Thyroid gland (tissue), 4 donors: ENCODE data around the gene PLA2G2D.

ENCODE experiments used
- CTCF ChIP-seq, 6 experiments: fragments of 200-600 bp in 3 of 6; fragments of 450-650 bp in 3 of 6; sonication (generic) in 3 of 6; IDR thresholded peaks; one replicate each; pipeline ENCODE4 v1.5.1; 2016 to 2019; ENCODE audit warnings: antibody characterized with exemption in 6 of 6, mild to moderate bottlenecking in 2 of 6, inconsistent platforms in 1 of 6, moderate library complexity in 1 of 6
- POLR2A ChIP-seq, 2 donors: fragments of 450-650 bp; IDR thresholded peaks; one replicate each; pipeline ENCODE4 v1.6.1; 2017; ENCODE audit warnings: antibody characterized with exemption in 2 of 2, mild to moderate bottlenecking in 2 of 2, moderate library complexity in 1 of 2

GRCh38 chr1:20110679-20111078 is 8.7 kb downstream of the PLA2G2D start:
- TF ChIP-seq POLR2A (IDR thresholded peaks at IDR 0.05) = no peak
- TF ChIP-seq CTCF (IDR thresholded peaks at IDR 0.05) = no peak
